Activated T-helper 1 cell treated with anti-CD3 and anti-CD28 coated beads, Interleukin-2, amount 50 U/mL, for 16 hours (primary cell): ENCODE data around the gene CAPN10.

Source experiments
- DNase-seq, 2 donors: peaks; one replicate each; pipeline ENCODE4 v3.0.0-alpha.2; 2020; ENCODE audit warnings: low read depth in 1 of 2, low spot score in 1 of 2

The CAPN10 gene

DNA sequence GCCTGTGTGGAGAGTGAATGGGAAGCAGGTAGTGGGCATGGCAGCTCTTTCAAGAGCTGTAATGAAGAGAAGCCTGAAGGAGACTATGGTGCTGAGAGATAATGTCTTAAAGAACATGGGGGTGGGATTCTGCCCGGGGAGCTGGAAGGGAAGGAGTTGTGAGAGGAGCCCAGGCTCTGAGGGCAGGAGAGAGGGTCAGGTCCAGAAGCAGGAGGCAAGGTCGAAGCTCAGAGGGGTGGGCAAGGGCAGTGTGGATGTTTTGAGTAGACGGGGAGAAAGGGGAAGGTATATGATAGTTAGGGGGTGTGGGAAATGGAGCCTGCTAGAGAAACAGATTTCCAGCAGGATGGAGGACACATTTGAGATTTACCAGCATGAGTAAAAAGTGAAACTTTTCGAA is 2.1 kb downstream of the CAPN10 start:
- no peak for DNase-seq

DNA sequence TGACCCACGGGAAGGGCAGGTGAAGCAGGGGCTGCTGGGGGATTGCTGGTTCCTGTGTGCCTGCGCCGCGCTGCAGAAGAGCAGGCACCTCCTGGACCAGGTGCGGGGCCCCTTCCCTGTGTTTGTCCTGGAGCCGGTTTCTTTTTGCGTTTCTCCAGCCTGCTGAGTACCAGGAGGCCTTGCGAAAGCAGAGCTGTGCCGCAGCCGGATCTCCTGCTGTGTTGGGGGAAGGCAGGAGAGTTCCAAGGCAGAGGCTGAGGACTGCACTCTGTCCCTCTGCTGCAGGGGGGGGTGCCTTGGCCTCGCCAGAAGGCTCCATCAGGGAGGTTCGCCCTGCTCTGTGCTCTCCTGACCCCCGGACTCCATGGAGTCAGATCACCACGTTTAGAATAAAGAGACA is 2.8 kb downstream of the CAPN10 start:
- DNase-seq, result no peak

DNA sequence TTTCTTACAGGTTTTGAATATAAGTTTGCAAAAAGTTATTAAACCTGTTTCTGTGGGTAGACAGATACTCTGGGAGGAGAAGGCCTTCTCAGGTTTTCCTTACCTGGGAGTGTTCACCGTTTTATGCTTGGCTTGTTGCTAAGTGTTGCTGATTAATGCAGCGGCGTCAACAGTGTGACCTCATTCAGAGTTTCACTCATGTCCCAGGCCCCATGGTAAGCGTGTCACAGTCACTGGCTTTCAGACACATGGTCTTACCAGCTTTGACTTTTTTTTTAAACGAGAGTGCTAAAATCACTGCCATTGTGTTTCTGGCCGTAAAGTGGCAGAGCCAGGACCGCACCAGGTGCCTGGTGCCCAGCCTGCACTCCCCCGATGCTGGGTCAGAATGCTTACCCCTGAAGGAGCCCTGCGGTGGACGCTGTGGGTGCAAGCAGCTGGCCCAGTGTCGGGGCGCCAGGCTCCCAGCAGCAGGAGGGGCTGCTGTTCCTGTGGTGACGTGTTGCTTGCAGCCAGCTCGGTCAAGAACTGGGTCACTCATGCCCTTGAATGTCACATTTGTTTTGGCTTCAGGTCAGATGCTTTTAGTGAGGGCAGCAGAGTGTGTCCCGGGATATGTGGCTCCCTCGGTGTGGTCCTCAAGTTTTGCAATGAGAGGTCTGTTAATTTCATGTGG is 3.5 kb downstream of the CAPN10 start:
- DNase-seq, result no peak

DNA sequence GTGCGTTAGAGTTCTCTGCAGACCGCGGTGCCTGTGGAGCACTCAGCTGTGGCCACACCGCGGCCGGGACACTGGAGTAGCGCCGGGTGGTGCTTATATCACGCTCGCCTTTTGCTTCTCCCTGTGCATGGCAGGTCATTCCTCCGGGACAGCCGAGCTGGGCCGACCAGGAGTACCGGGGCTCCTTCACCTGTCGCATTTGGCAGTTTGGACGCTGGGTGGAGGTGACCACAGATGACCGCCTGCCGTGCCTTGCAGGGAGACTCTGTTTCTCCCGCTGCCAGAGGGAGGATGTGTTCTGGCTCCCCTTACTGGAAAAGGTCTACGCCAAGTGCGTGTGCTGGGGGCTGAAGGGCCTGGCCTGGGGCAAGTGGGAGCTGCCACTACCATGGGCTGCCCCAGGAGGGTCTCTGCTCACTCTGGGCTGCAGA is 4.2 kb downstream of the CAPN10 start:
- no peak for DNase-seq

DNA sequence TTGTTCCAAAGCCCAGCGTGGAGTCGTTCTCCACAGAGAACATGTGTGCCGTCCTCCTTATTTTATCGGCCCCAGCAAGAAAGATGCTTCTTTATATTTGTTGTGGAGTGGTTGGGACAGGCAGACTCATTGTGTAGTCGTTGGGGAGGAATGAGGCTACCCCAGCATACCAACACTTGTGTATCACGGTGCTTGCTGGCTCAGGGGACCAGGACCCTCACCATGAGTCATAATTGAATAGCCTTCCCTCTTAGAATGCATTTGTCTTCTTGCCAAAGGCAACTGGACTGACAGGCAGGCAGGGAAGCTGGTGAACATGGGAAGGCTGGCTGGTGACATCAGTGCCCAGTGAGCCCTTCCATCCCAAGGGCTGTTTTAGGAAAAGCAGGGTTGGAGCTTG is 4.7 kb downstream of the CAPN10 start:
- no peak for DNase-seq

DNA sequence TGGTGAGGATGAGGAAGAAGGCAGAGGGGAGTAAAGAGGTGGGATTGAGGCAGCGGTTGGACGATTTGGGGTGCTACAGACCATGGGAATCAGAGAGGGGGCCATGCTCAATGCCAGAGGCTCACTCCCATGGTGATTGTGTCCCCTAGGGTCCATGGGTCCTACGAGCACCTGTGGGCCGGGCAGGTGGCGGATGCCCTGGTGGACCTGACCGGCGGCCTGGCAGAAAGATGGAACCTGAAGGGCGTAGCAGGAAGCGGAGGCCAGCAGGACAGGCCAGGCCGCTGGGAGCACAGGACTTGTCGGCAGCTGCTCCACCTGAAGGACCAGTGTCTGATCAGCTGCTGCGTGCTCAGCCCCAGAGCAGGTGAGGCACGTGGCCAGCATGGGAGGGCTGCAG is 5.2 kb downstream of the CAPN10 start:
- no peak for DNase-seq

DNA sequence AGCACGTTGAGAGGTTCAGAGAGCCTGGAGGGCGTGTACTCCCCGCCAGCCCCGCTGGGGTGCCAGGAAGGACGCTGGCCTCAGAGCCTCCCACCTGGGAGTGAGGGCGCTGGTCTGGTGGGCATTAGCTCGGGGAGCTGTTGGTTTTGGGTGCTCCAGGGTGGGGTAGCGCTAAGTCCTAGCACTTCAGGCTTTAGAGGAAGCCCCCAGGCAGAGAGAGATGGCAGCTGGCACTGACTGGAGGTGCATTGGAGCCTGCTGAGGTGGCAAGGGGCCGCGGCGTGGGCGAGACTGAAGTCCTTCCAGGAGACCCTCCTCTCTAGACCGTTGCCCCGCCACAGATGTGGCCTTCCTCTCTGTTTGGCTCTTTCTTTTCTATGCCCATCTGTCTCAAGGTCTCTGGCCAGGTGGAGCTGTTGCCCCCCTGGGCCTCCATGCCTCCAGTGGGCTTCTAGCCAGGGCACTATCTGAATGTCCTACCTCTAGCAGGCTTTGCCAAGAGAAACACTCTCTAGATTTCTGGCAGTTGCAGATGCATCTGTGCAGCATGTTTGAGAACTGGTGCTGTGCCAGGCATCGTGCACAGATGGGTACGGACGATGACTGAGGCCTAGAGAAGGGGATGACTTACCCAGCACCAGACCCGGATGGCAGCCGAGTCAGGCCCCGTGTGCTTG is 6.6 kb downstream of the CAPN10 start:
- DNase-seq, result no peak

DNA sequence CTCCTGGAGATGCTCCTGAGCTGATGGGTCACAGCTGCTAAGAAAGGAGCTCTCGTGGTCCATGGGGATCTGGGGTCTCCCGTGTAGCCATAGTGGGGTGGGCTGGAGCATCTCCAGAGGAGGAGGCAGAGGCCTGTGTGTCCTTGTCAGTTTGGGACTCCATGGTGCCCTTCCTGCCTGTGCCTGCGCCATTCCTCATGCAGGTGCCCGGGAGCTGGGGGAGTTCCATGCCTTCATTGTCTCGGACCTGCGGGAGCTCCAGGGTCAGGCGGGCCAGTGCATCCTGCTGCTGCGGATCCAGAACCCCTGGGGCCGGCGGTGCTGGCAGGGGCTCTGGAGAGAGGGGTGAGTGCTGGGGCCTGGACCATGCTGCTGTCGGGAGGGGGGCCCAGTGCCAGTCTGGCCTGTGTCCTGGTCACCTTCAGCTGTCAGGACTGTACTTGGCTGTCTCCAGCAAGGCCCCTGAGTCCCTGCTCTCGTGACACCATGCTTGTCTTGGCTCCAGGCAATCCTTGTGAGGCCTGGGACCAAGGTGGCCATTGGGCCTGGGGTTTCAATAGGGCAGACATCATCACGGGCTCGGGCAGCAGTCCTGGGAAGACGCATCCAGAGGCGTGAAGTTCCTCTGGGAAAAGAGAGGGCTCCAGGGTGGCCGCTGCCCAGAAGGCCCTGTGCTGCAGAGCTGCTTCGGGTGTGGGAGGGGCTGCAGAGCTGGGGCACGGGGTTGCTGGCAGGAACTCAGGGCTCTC is 7.3 kb downstream of the CAPN10 start:
- no peak for DNase-seq

DNA sequence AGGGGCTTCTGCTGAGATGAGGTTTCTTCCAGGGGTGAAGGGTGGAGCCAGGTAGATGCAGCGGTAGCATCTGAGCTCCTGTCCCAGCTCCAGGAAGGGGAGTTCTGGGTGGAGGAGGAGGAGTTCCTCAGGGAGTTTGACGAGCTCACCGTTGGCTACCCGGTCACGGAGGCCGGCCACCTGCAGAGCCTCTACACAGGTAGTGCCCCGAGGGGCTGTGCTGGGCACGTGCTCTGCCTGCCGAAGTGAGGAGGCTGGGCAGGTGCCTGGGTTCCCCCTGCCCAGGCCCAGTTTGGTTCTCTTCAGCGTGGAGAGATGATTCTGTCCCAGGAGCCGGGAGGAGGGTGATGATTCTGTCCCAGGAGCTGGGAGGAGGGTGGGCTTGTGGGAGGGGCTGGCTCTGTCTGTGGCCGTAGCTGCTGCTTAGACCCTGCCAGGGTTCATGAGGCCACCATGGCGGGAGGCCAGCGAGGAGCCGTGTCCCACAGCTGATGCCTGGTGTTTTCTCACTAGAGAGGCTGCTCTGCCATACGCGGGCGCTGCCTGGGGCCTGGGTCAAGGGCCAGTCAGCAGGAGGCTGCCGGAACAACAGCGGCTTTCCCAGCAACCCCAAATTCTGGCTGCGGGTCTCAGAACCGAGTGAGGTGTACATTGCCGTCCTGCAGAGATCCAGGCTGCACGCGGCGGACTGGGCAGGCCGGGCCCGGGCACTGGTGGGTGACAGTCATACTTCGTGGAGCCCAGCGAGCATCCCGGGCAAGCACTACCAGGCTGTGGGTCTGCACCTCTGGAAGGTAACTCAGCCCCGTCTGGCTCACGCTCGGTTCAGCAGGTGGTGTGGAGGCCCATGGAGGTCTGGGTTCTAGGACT is 8.2 kb downstream of the CAPN10 start:
- DNase-seq, result no peak

DNA sequence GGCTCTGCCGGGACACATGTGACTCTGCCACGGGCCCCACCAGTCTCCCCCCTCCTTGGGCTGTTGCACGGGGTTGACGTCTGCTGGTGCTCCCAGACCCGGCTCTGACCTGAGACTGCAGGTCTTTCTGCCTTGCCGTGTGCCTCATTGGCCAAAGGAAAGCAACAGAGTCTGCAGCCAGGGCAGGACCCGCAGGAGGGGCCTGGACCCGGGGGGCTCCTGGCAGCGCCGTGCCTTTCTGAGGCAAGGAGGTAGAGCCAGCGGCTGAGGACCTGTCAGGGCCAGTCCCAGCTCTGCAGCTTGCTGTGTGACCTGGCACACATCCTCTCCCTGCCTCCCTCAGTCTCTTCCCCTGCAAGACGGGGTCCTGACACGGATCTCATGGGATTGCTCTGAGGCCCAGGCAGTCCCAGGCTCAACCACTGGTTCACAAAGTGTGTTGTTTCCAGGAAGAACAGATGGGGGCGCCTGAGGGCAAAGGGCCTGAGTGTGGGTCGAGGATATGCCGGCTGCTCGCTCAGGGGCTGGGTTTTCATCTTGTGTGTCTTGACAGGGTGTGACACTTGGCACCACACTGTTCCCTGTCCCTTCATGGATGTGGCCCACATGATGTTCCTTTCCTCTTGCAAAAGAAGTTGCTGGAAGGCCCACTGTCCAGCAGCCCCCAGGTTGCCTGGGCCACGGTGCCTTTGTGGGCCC is 9.0 kb downstream of the CAPN10 start:
- no peak for DNase-seq

DNA sequence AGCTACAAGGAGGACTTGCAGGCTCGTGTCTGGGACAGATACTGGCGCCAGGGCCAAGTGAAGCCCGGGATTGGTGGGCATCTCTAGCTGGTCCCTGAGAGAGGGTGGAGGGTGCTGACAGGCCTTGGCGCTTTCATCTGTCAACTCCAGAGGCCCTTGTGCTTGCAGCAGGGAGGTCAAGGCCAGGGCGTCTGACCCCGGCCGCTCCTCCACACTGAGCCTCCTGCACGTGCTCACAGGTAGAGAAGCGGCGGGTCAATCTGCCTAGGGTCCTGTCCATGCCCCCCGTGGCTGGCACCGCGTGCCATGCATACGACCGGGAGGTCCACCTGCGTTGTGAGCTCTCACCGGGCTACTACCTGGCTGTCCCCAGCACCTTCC is 9.5 kb downstream of the CAPN10 start:
- no peak for DNase-seq

DNA sequence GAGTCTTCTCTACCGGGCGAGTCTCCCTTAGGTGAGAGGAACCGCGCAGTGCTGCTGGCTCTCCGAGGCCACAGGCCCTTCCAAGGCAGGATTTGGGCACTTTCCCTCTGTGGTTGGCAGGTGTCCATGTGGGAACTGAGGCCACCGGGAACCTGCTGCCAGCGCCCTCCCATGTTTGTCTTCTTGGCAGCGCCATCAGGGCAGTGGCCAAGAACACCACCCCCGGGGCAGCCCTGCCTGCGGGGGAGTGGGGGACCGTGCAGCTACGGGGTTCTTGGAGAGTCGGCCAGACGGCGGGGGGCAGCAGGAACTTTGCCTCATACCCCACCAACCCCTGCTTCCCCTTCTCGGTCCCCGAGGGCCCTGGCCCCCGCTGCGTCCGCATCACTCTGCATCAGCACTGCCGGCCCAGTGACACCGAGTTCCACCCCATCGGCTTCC is 10.0 kb downstream of the CAPN10 start:
- DNase-seq, result no peak

DNA sequence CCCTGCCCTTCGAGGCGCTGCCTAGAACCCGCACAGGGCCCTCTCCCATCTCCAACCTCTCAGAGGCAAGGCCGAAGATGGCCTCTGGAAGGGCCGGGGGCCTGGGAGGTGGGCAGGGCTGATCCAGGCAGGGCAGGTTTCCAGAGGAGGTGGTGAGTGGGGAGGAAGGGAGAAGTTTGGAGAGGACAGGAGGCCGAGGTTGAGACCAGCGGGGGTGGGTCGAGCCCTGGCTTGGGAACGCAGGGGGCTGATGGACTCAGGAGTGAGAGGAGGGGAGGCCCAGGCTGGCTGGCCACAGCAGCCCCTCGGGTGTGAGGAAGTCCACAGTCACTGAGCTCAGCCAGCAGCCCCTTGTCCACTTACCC is 10.5 kb downstream of the CAPN10 start:
- DNase-seq, result no peak

DNA sequence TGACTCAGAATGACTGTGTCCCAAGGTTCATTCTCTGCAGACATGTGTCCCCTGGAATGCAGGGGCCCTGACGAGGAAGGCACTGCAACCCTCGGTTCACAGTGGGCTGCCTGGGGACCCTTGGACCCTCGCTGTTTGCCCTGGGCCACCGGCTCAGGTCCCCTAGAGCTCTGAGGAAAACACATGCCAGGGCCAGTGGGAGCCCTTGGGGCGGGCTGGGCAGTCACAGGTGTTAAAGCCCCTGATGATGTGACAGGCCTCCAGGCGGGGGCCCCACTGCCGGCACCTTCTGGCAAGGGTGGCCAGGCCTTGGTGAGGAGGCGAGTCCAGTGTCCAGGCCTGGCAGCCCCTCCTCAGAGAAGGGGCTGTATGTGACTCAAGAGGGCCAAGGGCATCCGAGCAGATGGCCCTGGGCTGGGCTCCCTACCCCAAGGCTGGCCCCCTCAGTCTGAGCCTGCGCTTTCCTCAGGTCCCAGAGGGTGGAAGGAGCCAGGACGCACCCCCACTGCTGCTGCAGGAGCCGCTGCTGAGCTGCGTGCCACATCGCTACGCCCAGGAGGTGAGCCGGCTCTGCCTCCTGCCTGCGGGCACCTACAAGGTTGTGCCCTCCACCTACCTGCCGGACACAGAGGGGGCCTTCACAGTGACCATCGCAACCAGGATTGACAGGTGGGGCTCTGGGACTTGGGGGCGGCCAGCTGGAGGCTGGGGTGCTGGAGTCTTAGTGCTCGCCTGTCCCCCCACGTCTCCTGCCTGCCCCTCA is 11.1 kb downstream of the CAPN10 start:
- no peak for DNase-seq

DNA sequence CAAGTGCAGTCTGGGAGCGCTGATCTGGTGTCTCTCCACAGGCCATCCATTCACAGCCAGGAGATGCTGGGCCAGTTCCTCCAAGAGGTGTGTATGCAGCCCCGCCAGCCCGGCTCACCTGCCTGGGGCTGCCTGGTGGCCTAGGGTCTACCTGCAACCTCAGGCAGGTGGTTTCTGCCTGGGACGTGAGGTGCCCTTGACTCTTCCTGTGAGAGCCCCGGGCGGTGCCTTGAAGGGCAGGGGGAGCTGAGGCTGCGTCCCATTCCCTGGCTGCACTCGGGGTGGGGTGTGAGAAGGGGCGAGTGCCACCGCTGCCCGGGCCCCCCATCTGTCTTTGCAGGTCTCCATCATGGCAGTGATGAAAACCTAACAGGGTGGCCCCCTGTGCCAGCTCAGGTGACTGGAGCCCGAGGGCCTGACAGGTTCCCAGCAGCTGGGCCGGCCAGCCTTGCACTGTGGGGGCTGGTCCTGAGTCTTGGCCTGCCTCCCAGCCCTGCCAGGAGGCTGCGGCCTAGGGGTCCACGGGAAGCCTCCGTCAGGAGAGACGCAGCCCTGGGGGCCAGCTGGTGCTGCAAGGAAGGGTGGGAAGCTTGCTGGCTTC is 11.9 kb downstream of the CAPN10 start:
- no peak for DNase-seq

DNA sequence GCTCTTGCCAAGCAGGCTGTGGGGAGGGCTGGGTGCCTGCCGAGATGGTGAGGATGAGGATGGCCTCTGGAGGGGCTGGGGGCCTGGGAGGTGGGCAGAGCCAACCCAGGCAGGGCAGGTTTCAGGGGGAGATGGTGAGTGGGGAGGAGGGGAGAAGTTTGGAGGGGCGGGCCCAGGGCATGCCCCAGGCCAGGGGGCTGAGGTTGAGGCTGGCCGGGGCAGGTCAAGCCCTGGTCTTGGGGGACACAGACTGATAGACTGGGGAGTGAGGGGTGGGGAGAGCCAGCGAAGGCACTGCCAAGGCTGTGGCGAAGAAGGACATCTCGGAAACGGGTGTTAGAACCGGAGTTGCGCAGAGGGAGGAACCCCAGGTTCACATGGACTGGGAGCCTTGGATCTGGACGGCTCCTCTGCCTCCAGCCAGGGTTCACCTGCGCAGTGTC is 12.6 kb downstream of the CAPN10 start:
- no peak for DNase-seq

DNA sequence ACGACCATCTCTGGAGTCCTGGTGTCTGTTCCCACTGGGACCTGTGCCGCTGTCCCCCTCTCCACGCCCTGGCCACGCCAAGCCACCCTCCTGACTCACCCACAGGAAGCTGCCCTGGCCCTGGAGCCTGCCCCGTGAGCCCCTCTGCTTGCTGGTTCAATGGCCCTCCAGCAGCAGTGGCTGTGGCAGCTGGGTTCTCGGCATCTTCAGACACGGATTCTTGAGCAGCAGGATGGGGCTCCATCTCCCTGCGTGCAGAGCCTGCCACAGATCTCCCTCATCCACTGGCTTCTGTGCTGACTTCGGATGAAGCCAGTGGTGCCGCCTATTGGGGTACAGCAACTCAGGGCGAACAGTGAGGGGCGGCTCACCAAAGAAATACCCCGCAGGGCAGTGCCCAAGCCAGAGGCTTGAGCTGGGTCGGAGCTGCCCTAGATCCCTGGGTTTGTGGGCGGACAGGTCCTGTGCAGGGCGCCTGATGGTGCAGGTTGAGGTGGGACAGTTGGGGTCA is 14.0 kb downstream of the CAPN10 start:
- DNase-seq, result no peak

DNA sequence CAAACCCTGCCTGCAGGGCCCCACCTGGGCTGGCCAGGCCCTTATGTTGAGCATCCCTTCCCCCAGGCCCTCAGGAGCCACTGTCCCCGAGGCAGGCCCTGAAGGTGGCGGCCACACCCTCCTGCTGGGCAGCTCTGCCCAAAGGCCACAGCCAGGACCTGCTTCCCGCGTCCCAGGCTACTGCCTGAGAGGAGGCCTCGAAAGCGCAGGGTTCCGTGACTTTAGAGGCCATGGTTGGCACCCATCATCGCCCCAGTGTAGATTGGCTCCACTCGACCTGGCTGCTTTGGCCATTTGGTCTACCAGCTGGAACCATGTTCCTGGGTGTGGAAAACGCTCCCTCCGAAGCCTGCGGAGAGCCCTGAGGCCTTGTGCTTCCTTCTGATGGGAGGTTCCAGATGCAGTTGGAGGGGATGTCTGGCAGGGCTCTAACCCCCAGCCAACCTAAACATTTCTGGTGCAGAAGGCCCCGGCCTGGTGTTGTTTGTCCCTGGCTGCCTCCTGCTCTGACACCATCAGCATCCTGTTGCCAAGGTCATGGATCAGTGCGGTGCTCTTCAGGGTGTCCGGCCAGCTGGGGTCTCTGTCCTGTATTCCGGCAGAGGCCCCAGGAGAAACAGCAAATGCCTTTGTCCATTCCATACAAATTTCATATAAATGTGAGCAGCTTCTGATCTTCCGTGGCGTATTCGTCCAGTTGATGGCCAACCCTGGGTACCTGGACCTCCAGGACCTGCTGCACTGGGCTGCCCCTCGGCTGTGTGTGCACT is 14.7 kb downstream of the CAPN10 start:
- no peak for DNase-seq

DNA sequence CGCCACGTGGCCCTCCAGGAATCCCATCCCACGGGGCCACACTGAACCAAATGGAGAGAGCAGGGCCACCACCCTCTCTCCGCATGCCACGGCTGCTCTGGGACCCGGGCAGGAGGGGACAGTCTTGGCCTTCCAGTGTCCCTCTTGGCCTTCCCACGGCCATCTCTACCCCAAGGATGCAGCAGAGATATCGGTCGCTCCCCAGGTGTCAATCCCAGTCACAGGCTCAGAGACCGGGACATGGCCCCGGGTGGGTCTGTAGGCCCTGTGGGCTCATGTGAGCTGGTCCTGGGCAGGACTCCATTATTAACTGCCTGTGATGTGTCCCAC is 15.3 kb downstream of the CAPN10 start:
- no peak for DNase-seq
